Activated CD4-positive, alpha-beta T cell treated with anti-CD3 and anti-CD28 coated beads for 24 hours (primary cell): ENCODE data around the gene SOHLH2.

Experiments used
- DNase-seq, 2 donors: peaks; one replicate each; pipeline ENCODE4 v3.0.0-alpha.2; 2020; ENCODE audit warnings: low read depth in 2 of 2

SOHLH2 gene

DNA sequence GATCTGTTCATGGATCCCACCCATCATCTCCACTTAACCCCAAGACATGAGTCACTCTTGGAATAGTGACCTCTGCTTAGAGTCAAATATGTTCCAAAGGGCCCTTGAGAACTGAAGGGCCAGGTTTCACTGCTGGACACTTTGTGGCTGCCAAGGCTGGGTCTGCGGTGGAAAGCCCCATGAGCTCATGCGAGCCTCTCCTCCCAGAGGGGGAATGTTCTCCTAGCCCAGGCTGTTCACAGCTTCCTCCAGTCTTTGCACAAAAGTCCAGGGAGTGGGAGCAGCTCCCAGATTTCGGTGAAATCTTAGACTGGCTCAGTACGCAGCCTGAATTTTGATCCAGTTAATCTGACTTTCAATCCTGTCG is 82.4 kb downstream of the SOHLH2 start:
- no peak for DNase-seq

DNA sequence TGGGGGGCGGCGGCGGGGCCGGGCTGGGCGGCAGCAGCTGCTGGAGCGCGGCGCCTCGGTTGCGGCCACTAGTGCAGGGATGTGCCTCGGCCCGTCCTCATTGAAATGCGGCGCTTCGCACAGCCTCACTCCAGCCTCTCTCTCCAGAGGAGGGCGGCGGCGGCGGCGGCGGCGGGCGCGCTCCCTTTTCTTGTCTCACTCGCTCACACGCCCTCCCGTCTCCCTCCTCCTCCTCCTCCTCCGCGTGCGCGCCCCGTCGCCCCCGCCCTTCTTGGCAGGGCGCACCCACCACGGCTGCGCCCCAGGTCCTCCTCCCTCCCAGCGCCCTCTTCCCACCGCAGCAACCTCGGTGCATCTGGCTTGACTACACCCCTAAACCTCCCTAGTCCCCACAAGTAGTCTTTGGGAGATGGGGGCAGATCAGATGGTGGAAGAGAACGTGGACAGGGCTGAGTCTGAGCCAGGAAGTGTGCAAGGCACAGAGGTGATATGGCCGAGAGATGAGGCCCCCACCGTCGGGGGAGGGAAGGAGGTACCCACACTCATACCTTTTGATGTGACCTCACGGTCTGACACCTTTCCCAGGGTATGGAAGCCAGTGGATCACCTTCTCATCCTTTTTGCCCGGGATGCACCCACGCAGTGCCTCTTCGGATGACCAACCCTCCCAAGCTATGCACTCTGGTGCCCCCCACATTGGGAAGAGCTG is 83.0 kb downstream of the SOHLH2 start, which contains the start of gene DCLK1:
TSS of gene DCLK1 (minus strand) at position 161 of the 709 bp plus-strand sequence.
- DNase-seq = no peak

DNA sequence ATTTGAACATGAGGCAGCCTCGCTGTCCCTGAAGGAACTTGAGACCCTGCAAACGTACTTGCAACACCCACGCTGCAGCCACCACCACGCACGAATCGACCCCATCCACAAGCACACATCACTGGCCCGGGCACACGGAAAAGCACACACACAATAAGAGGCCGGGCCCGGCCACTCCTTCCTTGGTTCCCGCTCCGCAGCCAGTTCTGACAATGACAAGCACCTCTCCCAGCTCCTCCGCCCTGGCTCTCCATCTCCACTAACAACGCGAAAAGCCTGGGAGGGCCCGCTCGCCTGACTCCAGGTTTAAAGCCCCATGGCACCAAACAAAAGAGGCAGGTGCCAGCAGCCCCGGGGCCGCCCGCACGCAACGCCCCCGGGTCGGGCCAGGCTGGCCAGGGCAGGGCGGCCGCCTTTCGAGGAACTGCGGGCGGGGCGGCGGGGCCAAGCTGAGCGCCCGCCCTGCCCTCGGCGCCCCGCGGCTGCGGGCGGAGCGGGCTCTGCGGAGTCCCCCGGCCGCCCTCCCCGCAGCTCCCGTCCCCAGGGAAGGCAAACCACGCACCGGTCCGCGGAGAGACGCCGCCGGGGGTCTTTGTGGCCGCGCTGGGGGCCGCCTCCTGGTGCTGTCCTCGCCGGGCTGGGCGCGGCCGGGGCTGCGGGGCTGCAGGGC is 83.7 kb downstream of the SOHLH2 start:
- DNase-seq = no peak

DNA sequence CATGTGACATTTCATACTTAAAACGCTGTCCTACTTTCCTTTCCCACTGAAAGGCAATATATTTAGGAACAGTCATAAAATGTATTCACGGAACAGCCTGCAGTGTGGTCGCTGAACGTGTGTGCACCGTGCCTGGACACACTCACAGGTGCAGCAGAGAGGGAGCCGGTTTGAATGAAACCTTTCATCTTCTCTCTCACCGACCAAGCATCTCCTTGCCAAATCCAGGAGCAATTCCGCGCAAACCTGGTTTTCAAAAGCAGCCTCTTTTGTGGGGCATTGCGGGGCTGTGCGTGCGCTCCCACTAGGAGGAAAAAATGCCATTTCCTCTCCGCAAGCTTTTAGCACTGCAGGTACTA is 84.2 kb downstream of the SOHLH2 start:
- no peak for DNase-seq

DNA sequence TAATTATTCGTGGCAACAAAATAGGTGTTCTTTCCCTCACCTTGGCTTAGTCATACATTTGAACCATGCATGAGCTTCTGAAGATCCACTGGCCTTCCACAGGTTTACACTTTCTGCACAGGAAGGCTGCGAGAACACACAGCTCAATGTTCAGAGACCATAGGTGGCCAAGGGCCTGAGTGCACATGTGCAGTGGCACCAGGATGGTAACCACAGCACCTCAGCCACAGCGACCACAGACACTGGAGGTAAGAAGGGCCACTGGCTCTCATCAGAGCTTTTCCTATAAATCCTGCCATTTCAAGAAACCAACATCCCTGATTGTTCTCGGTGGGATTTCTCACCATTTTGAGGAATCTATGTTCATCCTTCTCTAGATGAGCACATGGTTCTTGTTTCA is 84.8 kb downstream of the SOHLH2 start:
- DNase-seq = no peak

DNA sequence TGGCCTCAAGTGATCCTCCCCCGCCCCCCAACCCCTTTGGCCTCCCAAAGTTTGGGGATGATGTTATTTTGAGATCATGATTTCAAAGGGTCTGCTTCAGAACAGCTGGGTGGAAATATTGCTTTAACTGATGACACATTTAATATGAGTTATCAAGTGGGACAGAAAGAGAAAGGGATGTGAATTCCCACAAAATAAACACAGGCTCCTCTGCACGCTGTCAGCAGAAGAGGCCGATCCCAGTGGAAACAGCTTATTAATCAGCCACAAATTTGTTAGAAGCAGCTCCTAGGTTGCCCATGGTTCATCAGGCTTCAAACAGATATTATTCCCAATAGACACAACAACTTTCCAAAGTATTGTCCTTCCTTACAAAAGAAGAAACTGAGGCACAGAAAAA is 87.9 kb downstream of the SOHLH2 start:
- no peak for DNase-seq

DNA sequence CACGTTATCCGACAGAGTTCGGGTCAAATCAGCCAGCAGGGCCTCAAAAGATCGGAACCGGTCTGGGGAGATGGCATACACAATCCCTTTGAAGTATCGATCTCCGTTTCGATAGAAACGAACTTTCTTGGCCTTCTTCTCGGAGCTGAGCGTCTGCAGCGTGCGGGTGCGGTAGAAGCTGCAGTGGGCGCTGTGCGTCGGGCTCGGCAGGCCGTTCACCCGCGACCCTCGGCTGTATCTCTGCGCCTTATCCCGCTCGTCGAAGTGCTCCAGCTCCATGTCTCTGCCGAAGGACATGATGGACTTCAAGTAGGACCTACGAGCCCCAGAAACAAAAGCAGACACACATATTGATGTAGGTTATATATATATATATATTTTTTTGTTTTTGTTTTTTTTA is 88.5 kb downstream of the SOHLH2 start:
- no peak for DNase-seq

DNA sequence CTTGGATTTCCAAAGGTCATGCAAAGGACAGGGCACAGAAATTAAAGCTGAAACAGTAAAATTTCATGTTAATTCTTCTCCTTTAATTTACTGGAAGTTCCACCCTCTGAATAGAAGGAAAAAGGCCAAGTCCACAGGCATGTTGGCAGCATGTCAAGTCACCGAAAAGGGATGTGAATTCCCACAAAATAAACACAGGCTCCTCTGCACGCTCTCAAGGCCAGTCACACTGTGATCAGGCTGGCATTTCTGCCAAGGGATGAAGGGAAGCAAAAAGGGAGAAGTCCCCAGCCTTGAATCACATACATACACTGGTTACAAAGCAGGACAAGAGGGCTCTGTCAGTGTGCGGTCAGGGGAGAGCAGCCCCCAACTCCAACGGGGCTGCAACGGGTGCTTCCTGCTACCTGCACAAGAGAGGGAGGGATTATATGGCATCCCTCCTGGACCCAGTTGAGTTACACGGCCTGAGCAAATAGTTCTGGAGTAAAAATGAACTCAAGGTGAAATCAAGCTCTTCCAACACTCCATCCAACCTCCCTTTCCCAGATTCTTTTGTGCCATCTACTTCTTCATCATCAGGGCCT is 90.0 kb downstream of the SOHLH2 start:
- no peak for DNase-seq
